Measurements from ENCODE around the gene C7orf25. TPM values are rescaled to one million over a fixed set of nuclear protein-coding genes. Genes with fewer than 3 reads are reported as not detected.

The C7orf25 gene
- 1 to 10 TPM; 7.4 to 9.7 TPM for total RNA-seq
- long read RNA-seq, donor 1, partial matches to known transcripts, result 0 of 4 reads
- long read RNA-seq, donor 1, other reads (novel, unspliced or antisense), result 0 of 4 reads
- long read RNA-seq, donor 2, transcript C7orf25-201 (2 exons, 2,451 nt), result major isoform, 50 of 52 reads
- long read RNA-seq, donor 2, partial matches to known transcripts, result 2 of 52 reads
- long read RNA-seq, donor 2, other reads (novel, unspliced or antisense), result 0 of 52 reads

- intact Hi-C loops (cut with DNase I), result no loop called here
- DNase-seq (ENCODE audit: low spot score), result peak; percentile 99
These were observed at the start of gene C7orf25 for GRCh38 chr7:42911454-42912447. C7orf25 (minus strand) TSS chr7:42912070; CDS start chr7:42910900, 1,170 bp downstream.

GRCh38 chr7:42961170-42961569 is 49.3 kb upstream of the C7orf25 start:
- intact Hi-C loops (cut with DNase I), result no loop called here
- DNase-seq (ENCODE audit: low spot score), result no peak

- no peak for DNase-seq (ENCODE audit: low spot score)
- intact Hi-C loops (cut with DNase I), result no loop called here
These were observed 48.9 kb upstream of the C7orf25 start for GRCh38 chr7:42960762-42961161.

- no peak for DNase-seq (ENCODE audit: low spot score)
- intact Hi-C loops (cut with DNase I), result no loop called here
These were observed 47.7 kb upstream of the C7orf25 start for GRCh38 chr7:42959549-42959948.

- DNase-seq (ENCODE audit: low spot score), result no peak
- intact Hi-C loops (cut with DNase I), result no loop called here
These were observed 44.2 kb upstream of the C7orf25 start for GRCh38 chr7:42956062-42956461.

GRCh38 chr7:42953994-42954393 is 42.1 kb upstream of the C7orf25 start:
- intact Hi-C loops (cut with DNase I), result no loop called here
- no peak for DNase-seq (ENCODE audit: low spot score)

- intact Hi-C loops (cut with DNase I), result no loop called here
- DNase-seq (ENCODE audit: low spot score), result no peak
These were observed 40.5 kb upstream of the C7orf25 start for GRCh38 chr7:42952328-42952727.

GRCh38 chr7:42950417-42950816 is 38.5 kb upstream of the C7orf25 start:
- DNase-seq (ENCODE audit: low spot score), result no peak
- intact Hi-C loops (cut with DNase I), result no loop called here

- intact Hi-C loops (cut with DNase I), result loop anchor here in 1 of 2 donors (10.0 kb wide), 1 partner anchor 167 kb away; the partner anchor contains the start of gene HECW1
- DNase-seq (ENCODE audit: low spot score), result no peak
These were observed 35.7 kb upstream of the C7orf25 start for GRCh38 chr7:42947521-42947920.

GRCh38 chr7:42946627-42946950 is 34.7 kb upstream of the C7orf25 start:
- intact Hi-C loops (cut with DNase I), result loop anchor here in 1 of 2 donors (10.0 kb wide), 1 partner anchor 168 kb away; the partner anchor contains the start of gene HECW1
- DNase-seq (ENCODE audit: low spot score), result no peak

GRCh38 chr7:42945821-42946626 is 34.2 kb upstream of the C7orf25 start:
- intact Hi-C loops (cut with DNase I), result loop anchor here in 1 of 2 donors (10.0 kb wide), 1 partner anchor 169 kb away; the partner anchor contains the start of gene HECW1
- DNase-seq (ENCODE audit: low spot score), result no peak

- peak; percentile 94 for DNase-seq (ENCODE audit: low spot score)
- intact Hi-C loops (cut with DNase I), result loop anchor here (2.0 to 10.0 kb wide), 3 partner anchors 174 to 516 kb away; partner anchors contain the start of gene HECW1 (in 1 of the 2)
These were observed 29.3 kb upstream of the C7orf25 start for GRCh38 chr7:42940985-42941847.

- intact Hi-C loops (cut with DNase I), result loop anchor here (2.0 to 10.0 kb wide), 3 partner anchors 175 to 517 kb away; partner anchors contain the start of gene HECW1 (in 1 of the 2)
- no peak for DNase-seq (ENCODE audit: low spot score)
These were observed 27.8 kb upstream of the C7orf25 start for GRCh38 chr7:42939457-42940240.

GRCh38 chr7:42935861-42936260 is 24.0 kb upstream of the C7orf25 start:
- no peak for DNase-seq (ENCODE audit: low spot score)
- intact Hi-C loops (cut with DNase I), result no loop called here

GRCh38 chr7:42934291-42934690 is 22.4 kb upstream of the C7orf25 start:
- intact Hi-C loops (cut with DNase I), result no loop called here
- DNase-seq (ENCODE audit: low spot score), result no peak

- DNase-seq (ENCODE audit: low spot score), result no peak
- intact Hi-C loops (cut with DNase I), result no loop called here
These were observed 21.1 kb upstream of the C7orf25 start for GRCh38 chr7:42932811-42933591.
